ENCODE results near the gene ZNF761.
"Not testable (repeated sequence)": the region's sequence is repeated elsewhere in the genome, so short reads cannot be mapped to it uniquely, and the experiment has no call there.

The ZNF761 gene

DNA sequence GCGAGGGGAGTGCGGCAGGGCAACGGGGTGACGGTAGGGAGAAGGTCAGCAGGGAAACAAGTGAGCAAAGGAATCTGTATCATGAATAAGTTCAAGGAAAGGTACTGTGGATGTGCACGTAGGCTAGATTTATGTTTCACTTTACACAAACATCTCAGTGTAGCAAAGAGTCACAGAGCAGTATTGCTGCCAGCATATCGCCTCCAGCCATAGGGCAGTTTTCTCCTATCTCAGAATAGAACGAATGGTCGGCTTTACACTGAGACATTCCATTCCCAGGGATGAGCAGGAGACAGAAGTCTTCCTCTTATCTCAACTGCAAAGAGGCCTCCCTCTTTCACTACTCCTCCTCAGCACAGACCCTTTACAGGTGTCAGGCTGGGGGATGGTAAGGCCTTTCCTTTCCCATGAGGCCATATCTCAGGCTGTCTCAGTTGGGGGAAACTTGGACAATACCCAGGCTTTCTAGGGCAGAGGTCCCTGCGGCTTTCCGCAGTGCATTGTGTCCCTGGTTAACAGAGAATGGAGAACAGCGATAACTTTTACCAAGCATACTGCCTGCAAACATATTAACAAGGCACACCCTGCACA, 28.4 kb downstream of the ZNF761 start:
- not testable (repeated sequence) for DNase-seq (ENCODE audit: low read depth)

DNA sequence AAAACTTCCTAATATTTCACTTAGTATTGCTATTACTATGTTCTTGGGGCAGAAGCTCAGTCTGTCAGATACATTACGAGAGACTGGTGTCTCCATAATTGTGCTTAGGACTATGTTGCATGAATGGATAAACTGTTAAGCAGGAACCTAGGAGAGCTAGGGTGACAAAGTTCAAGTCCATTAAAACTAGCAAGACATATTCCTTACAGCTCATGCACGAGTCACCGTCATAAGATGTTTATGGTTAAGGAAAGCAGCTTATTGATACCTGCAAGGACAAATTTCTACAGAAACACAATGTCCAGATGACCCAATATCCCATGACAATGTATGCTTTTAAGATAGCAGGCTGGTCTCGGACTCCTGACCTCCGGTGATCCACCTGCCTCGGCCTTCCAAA, 30.1 kb downstream of the ZNF761 start:
- DNase-seq (ENCODE audit: low read depth), result no peak

DNA sequence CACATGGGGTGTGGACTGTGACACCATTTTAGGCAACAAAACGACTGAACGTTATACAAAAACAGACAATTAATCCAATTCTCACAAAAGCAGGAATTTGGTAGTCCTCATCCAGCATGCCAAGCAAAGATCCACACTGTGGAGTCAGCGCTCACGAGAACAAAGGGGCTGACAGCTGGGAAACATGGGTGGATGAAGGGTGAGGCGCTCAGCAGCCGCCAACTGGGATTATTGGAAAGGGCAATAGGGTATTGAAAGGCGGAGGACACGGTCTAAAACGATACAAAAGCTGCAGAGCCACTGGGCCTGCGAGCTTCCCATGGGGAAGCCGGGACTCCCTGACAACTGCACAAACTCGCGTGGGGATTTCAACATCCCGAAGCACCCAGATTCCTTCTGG, 31.1 kb downstream of the ZNF761 start:
- no peak for DNase-seq (ENCODE audit: low read depth)

GRCh38 chr19:53463263-53463662, 31.5 kb downstream of the ZNF761 start:
- no peak for DNase-seq (ENCODE audit: low read depth)

GRCh38 chr19:53466726-53467484, 35.1 kb downstream of the ZNF761 start:
- DNase-seq (ENCODE audit: low read depth), result peak; percentile 0

DNA sequence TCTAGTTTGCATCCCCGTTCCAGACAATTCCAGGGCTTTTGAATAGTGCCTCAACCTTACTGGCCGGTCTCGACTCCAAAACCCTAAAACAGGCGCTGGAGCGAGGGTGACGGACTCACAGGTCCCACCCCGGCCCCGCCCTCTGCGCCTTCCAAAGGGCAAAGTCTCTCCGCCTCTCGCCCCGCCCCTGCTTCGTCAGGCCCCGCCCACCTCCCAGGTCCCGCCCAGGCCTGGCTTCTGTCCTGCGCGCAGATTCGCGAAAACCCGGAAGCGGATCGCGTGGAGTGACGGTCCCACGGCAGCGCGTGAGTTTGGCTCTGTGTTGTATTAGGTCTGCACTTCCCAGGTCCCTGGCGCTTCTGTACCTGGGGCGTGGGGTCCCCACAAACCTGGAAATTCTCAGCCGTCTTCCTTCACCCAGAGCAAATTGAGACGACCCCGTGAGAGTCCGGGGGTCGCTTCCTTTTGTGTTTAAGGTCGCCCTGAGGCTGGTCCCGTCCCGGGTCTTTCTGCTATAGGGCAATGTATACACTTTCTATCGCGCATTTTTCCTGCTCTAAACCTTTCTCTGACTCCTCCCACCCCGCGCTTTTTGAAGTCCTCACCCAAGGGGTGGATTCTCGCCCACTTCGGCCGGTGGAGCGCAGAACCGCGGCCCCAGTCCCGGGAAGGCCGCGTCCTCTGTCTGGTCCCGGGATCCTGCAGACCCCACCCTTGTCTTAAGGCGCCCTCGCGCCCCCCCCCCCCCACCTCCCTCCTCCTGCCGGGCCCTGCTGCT, 35.9 kb downstream of the ZNF761 start, which contains the start of gene ZNF813:
TSS of gene ZNF813 (plus strand) at position 249 of the 778 bp plus-strand sequence. CDS start 16,090 bp downstream, outside the sequence.
- DNase-seq (ENCODE audit: low read depth), result peak; percentile 89

GRCh38 chr19:53468628-53469027, 36.8 kb downstream of the ZNF761 start:
- not testable (repeated sequence) for DNase-seq (ENCODE audit: low read depth)

- no peak for DNase-seq (ENCODE audit: low read depth)
Observed at GRCh38 chr19:53471916-53472315, 40.1 kb downstream of the ZNF761 start.

DNA sequence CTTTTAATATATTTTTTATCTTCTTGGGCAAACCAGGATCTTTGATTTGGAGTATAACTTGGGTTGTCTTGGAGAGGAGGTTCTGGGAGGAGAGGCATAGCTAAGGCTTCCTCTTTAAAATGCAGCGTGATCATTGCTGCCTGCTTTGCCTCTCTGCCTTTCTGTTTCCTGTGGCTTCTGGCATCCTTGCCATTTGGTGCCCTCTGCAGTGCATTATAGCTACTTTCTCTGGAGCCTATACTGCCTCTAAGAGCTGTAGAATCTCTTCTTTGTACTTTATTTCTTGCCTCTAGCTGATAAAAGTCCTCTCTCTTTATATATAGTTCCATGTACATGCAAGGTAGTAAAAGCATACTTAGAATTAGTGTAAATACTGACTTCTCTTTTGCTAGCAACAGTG, 43.0 kb downstream of the ZNF761 start:
- DNase-seq (ENCODE audit: low read depth), result not testable (repeated sequence)

GRCh38 chr19:53475470-53475869, 43.7 kb downstream of the ZNF761 start:
- not testable (repeated sequence) for DNase-seq (ENCODE audit: low read depth)

- not testable (repeated sequence) for DNase-seq (ENCODE audit: low read depth)
Observed at GRCh38 chr19:53483751-53484150, 52.0 kb downstream of the ZNF761 start.

GRCh38 chr19:53485046-53486004, 53.5 kb downstream of the ZNF761 start:
- DNase-seq (ENCODE audit: low read depth), result no peak

GRCh38 chr19:53492153-53492552, 60.4 kb downstream of the ZNF761 start:
- no peak for DNase-seq (ENCODE audit: low read depth)

- DNase-seq (ENCODE audit: low read depth), result not testable (repeated sequence)
Observed at GRCh38 chr19:53497311-53498023, 65.7 kb downstream of the ZNF761 start.

- not testable (repeated sequence) for DNase-seq (ENCODE audit: low read depth)
Observed at GRCh38 chr19:53498024-53498395, 66.2 kb downstream of the ZNF761 start.

DNA sequence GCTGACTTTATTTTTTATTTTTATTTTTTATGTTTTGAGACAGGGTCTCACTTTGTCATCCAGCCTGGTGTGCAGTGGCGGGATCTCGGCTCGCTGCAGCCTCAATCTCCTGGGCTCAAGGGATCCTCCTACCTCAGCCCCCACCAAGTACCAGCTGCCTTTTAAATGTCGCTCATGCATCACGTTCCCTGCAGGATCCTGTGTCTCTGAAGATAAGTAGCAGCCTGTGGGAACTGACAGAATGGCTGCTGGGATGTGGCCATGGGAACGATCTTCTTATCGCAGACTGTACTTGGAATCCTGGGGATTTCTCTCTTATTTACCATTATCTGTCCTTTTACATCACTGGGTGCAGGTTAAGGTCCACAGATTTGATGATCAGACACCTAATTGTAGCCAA, 71.4 kb downstream of the ZNF761 start:
- not testable (repeated sequence) for DNase-seq (ENCODE audit: low read depth)

- DNase-seq (ENCODE audit: low read depth), result not testable (repeated sequence)
Observed at GRCh38 chr19:53503671-53504364, 72.0 kb downstream of the ZNF761 start.

GRCh38 chr19:53504365-53504703, 72.5 kb downstream of the ZNF761 start:
- DNase-seq (ENCODE audit: low read depth), result not testable (repeated sequence)

DNA sequence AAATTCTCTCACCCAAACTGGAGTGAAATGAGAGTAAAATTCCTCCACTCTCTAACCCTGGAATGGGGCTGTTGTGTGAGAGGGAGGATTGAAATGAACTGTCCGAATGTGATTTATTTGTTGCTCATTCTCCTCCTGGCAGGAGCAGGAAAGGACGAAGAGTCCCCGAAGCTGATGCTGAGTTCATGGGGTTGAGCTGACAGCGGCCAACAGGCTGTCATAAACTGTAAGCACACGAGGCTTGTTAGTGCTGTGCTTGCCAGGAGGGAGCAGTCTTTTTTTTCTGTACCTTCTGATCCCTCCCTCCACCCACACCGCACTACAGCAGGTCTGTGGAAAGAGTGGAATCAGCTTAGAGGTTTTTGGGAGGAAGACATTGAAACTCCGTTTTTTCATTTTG, 73.1 kb downstream of the ZNF761 start:
- no peak for DNase-seq (ENCODE audit: low read depth)

DNA sequence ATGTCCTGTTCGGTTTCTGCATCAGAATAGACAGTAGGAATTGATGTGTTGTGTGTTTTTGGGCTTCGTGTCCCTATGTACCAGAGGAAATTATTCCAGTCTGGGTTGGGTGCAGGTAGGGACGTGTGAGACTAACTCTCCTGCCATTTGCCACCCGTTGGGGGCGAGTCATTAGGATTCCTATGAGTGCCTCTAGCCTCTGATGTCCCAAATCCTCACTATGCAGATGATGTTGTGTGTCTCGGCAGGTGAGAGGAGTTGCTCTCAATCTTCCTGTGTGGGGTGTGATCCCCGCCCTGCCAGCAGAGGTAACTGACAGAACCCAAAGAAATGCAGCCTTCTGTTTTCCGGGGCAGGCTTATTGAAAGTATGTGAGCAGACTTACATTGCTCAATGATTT, 74.9 kb downstream of the ZNF761 start:
- DNase-seq (ENCODE audit: low read depth), result no peak

All from stimulated activated CD8-positive, alpha-beta memory T cell treated with anti-CD3 and anti-CD28 coated beads, Interleukin-12 subunit alpha, Interleukin-12 subunit beta, amount 100 ng/mL, for 1 hour (primary cell).